Measurements from ENCODE around the gene TMEM273.
A peak's percentile ranks its signal among the peaks of the same experiment; 100 is the strongest.

Gene TMEM273

GRCh38 chr10:49139028-49139845, 49.0 kb downstream of the TMEM273 start:
- Histone ChIP-seq H2BK120ac (ENCODE audit: low read depth, low read length) (no peak overlapping the region), H2AK5ac (ENCODE audit: low read depth, low read length) (no peak overlapping the region), H2BK15ac (ENCODE audit: low read length) (no peak overlapping the region), H2BK12ac (ENCODE audit: low read length) (no peak overlapping the region), H3K4me2 (ENCODE audit: insufficient read depth, low read length, poor library complexity, severe bottlenecking) (no peak overlapping the region), H3K27me3 (ENCODE audit: control insufficient read depth in 3 of 3, insufficient read depth in 3 of 3, low read depth in 1 of 3, low read length in 3 of 3) (no peaks in the 10 kb centered on the region), H3K4ac (ENCODE audit: low read length) (no peak overlapping the region), H3K9me3 (replicated peaks in 1 of 2; ENCODE audit: control insufficient read depth in 2 of 2, insufficient read depth in 1 of 2, low read depth in 1 of 2, low read length in 2 of 2) (no peaks in the 10 kb centered on the region), H4K91ac (ENCODE audit: low read depth, low read length, poor library complexity) (no peak overlapping the region), H2BK5ac (ENCODE audit: low read length) (no peak overlapping the region), H3K36me3 (replicated peaks in 1 of 2; ENCODE audit: control insufficient read depth in 2 of 2, insufficient read depth in 2 of 2, low read length in 2 of 2) (no peaks in the 10 kb centered on the region), H3K18ac (ENCODE audit: low read length) (peak overlapping the region; percentile 40), H3K23ac (ENCODE audit: low read depth, low read length, poor library complexity) (no peak overlapping the region), H3K4me3 (ENCODE audit: low read length in 2 of 2) (no peak overlapping the region), H3K4me1 (ENCODE audit: control insufficient read depth in 2 of 2, insufficient read depth in 1 of 2, low read depth in 1 of 2, low read length in 2 of 2) (no peaks in the 10 kb centered on the region), H2AFZ (ENCODE audit: low read length) (no peak overlapping the region), H3K79me1 (ENCODE audit: low read depth, low read length) (no peaks in the 10 kb centered on the region), H3K9ac (ENCODE audit: low read depth, low read length, poor library complexity) (no peak overlapping the region), H3K27ac (replicated peaks; ENCODE audit: low read length) (no peak overlapping the region), H3K14ac (ENCODE audit: low read length) (peak overlapping the region; percentile 50), H4K8ac (ENCODE audit: low read depth, low read length) (no peak overlapping the region)
- WGBS, 2 donors (ENCODE audit: extremely low coverage in 2 of 2, insufficient read length in 2 of 2, insufficient replicate concordance in 1 of 2), result no CpG with 5 or more reads among the region's 8 CpGs
- no peak for DNase-seq (ENCODE audit: low spot score)

GRCh38 chr10:49138361-49138891, 49.8 kb downstream of the TMEM273 start:
- H2BK15ac ChIP-seq (ENCODE audit: low read length), result no peak overlapping the region
- no peak overlapping the region for H3K23ac ChIP-seq (ENCODE audit: low read depth, low read length, poor library complexity)
- H3K18ac ChIP-seq (ENCODE audit: low read length), result no peak overlapping the region
- no peak for DNase-seq (ENCODE audit: low spot score)
- no peak overlapping the region for H3K9ac ChIP-seq (ENCODE audit: low read depth, low read length, poor library complexity)
- H3K9me3 ChIP-seq (replicated peaks in 1 of 2; ENCODE audit: control insufficient read depth in 2 of 2, insufficient read depth in 1 of 2, low read depth in 1 of 2, low read length in 2 of 2), result no peaks in the 10 kb centered on the region
- no peak overlapping the region for H3K27ac ChIP-seq (replicated peaks; ENCODE audit: low read length)
- no peak overlapping the region for H3K4me2 ChIP-seq (ENCODE audit: insufficient read depth, low read length, poor library complexity, severe bottlenecking)
- H3K14ac ChIP-seq (ENCODE audit: low read length), result no peak overlapping the region
- no peak overlapping the region for H2AK5ac ChIP-seq (ENCODE audit: low read depth, low read length)
- no peak overlapping the region for H2BK12ac ChIP-seq (ENCODE audit: low read length)
- WGBS, 2 donors (ENCODE audit: extremely low coverage in 2 of 2, insufficient read length in 2 of 2, insufficient replicate concordance in 1 of 2), result no CpG with 5 or more reads among the region's 7 CpGs
- H3K79me1 ChIP-seq (ENCODE audit: low read depth, low read length), result no peaks in the 10 kb centered on the region
- no peaks in the 10 kb centered on the region for H3K36me3 ChIP-seq (replicated peaks in 1 of 2; ENCODE audit: control insufficient read depth in 2 of 2, insufficient read depth in 2 of 2, low read length in 2 of 2)
- H4K8ac ChIP-seq (ENCODE audit: low read depth, low read length), result no peak overlapping the region
- H2BK120ac ChIP-seq (ENCODE audit: low read depth, low read length), result no peak overlapping the region
- no peaks in the 10 kb centered on the region for H3K27me3 ChIP-seq (ENCODE audit: control insufficient read depth in 3 of 3, insufficient read depth in 3 of 3, low read depth in 1 of 3, low read length in 3 of 3)
- no peak overlapping the region for H2BK5ac ChIP-seq (ENCODE audit: low read length)
- no peak overlapping the region for H2AFZ ChIP-seq (ENCODE audit: low read length)
- no peak overlapping the region for H3K4ac ChIP-seq (ENCODE audit: low read length)
- no peak overlapping the region for H4K91ac ChIP-seq (ENCODE audit: low read depth, low read length, poor library complexity)
- H3K4me3 ChIP-seq (ENCODE audit: low read length in 2 of 2), result no peak overlapping the region
- H3K4me1 ChIP-seq (ENCODE audit: control insufficient read depth in 2 of 2, insufficient read depth in 1 of 2, low read depth in 1 of 2, low read length in 2 of 2), result no peaks in the 10 kb centered on the region

GRCh38 chr10:49136525-49136924, 51.7 kb downstream of the TMEM273 start:
- no peak overlapping the region for H3K27ac ChIP-seq (replicated peaks; ENCODE audit: low read length)
- H2AFZ ChIP-seq (ENCODE audit: low read length), result no peak overlapping the region
- H3K27me3 ChIP-seq (ENCODE audit: control insufficient read depth in 3 of 3, insufficient read depth in 3 of 3, low read depth in 1 of 3, low read length in 3 of 3), result no peaks in the 10 kb centered on the region
- no peaks in the 10 kb centered on the region for H3K4me1 ChIP-seq (ENCODE audit: control insufficient read depth in 2 of 2, insufficient read depth in 1 of 2, low read depth in 1 of 2, low read length in 2 of 2)
- no peak overlapping the region for H3K14ac ChIP-seq (ENCODE audit: low read length)
- H3K9me3 ChIP-seq (replicated peaks in 1 of 2; ENCODE audit: control insufficient read depth in 2 of 2, insufficient read depth in 1 of 2, low read depth in 1 of 2, low read length in 2 of 2), result no peaks in the 10 kb centered on the region
- H4K91ac ChIP-seq (ENCODE audit: low read depth, low read length, poor library complexity), result no peak overlapping the region
- H2AK5ac ChIP-seq (ENCODE audit: low read depth, low read length), result no peak overlapping the region
- no peak overlapping the region for H2BK5ac ChIP-seq (ENCODE audit: low read length)
- no peaks in the 10 kb centered on the region for H3K79me1 ChIP-seq (ENCODE audit: low read depth, low read length)
- no peak overlapping the region for H4K8ac ChIP-seq (ENCODE audit: low read depth, low read length)
- no peak overlapping the region for H3K18ac ChIP-seq (ENCODE audit: low read length)
- H2BK15ac ChIP-seq (ENCODE audit: low read length), result no peak overlapping the region
- H2BK12ac ChIP-seq (ENCODE audit: low read length), result no peak overlapping the region
- no peaks in the 10 kb centered on the region for H3K36me3 ChIP-seq (replicated peaks in 1 of 2; ENCODE audit: control insufficient read depth in 2 of 2, insufficient read depth in 2 of 2, low read length in 2 of 2)
- H3K23ac ChIP-seq (ENCODE audit: low read depth, low read length, poor library complexity), result no peak overlapping the region
- no peak overlapping the region for H2BK120ac ChIP-seq (ENCODE audit: low read depth, low read length)
- no CpG with 5 or more reads among the region's 1 CpG for WGBS, 2 donors (ENCODE audit: extremely low coverage in 2 of 2, insufficient read length in 2 of 2, insufficient replicate concordance in 1 of 2)
- no peak overlapping the region for H3K4me2 ChIP-seq (ENCODE audit: insufficient read depth, low read length, poor library complexity, severe bottlenecking)
- H3K4ac ChIP-seq (ENCODE audit: low read length), result no peak overlapping the region
- DNase-seq (ENCODE audit: low spot score), result no peak
- no peak overlapping the region for H3K4me3 ChIP-seq (ENCODE audit: low read length in 2 of 2)
- no peak overlapping the region for H3K9ac ChIP-seq (ENCODE audit: low read depth, low read length, poor library complexity)

GRCh38 chr10:49135575-49136313, 52.4 kb downstream of the TMEM273 start:
- no CpG with 5 or more reads among the region's 9 CpGs for WGBS, 2 donors (ENCODE audit: extremely low coverage in 2 of 2, insufficient read length in 2 of 2, insufficient replicate concordance in 1 of 2)
- Histone ChIP-seq H3K14ac (ENCODE audit: low read length) (no peak overlapping the region), H3K4me3 (ENCODE audit: low read length in 2 of 2) (no peak overlapping the region), H3K27ac (replicated peaks; ENCODE audit: low read length) (no peak overlapping the region), H2AK5ac (ENCODE audit: low read depth, low read length) (no peak overlapping the region), H3K79me1 (ENCODE audit: low read depth, low read length) (no peaks in the 10 kb centered on the region), H2BK120ac (ENCODE audit: low read depth, low read length) (no peak overlapping the region), H3K36me3 (replicated peaks in 1 of 2; ENCODE audit: control insufficient read depth in 2 of 2, insufficient read depth in 2 of 2, low read length in 2 of 2) (no peaks in the 10 kb centered on the region), H4K91ac (ENCODE audit: low read depth, low read length, poor library complexity) (no peak overlapping the region), H3K23ac (ENCODE audit: low read depth, low read length, poor library complexity) (no peak overlapping the region), H3K4ac (ENCODE audit: low read length) (no peak overlapping the region), H3K4me1 (ENCODE audit: control insufficient read depth in 2 of 2, insufficient read depth in 1 of 2, low read depth in 1 of 2, low read length in 2 of 2) (peaks cover 0 to 2% of the 10 kb centered on the region in 2 donors), H2AFZ (ENCODE audit: low read length) (no peak overlapping the region), H2BK12ac (ENCODE audit: low read length) (no peak overlapping the region), H3K18ac (ENCODE audit: low read length) (no peak overlapping the region), H3K9me3 (replicated peaks in 1 of 2; ENCODE audit: control insufficient read depth in 2 of 2, insufficient read depth in 1 of 2, low read depth in 1 of 2, low read length in 2 of 2) (no peaks in the 10 kb centered on the region), H4K8ac (ENCODE audit: low read depth, low read length) (no peak overlapping the region), H3K27me3 (ENCODE audit: control insufficient read depth in 3 of 3, insufficient read depth in 3 of 3, low read depth in 1 of 3, low read length in 3 of 3) (peaks cover 0 to 2% (median 0%) of the 10 kb centered on the region in 3 experiments), H3K4me2 (ENCODE audit: insufficient read depth, low read length, poor library complexity, severe bottlenecking) (no peak overlapping the region), H3K9ac (ENCODE audit: low read depth, low read length, poor library complexity) (no peak overlapping the region), H2BK15ac (ENCODE audit: low read length) (no peak overlapping the region), H2BK5ac (ENCODE audit: low read length) (no peak overlapping the region)
- DNase-seq (ENCODE audit: low spot score), result no peak

All from neuronal stem cell (in vitro differentiated cells).